Mammary epithelial cell (primary cell): ENCODE measurements around the gene LAT.

Source experiments
- EZH2 ChIP-seq: IDR thresholded peaks from 2 replicates; pipeline ENCODE4 v1.6.1; 2012; ENCODE audit warnings: low read length, inconsistent platforms, borderline replicate concordance
- TF ChIP-seq, protein P1 (sequence below), 2 donors: IDR thresholded peaks in 1 of 2; conservative IDR thresholded peaks in 1 of 2; 2 replicates each; pipeline ENCODE4 v1.5.1; 2011 to 2012; ENCODE audit warnings: inconsistent platforms in 2 of 2, low read length in 2 of 2, mild to moderate bottlenecking in 2 of 2, control low read depth in 1 of 2, low read depth in 1 of 2; ENCODE audit not compliant: insufficient read depth in 1 of 2; ENCODE audit errors: extremely low read depth in 1 of 2

- TF ChIP-seq, protein P1, sequence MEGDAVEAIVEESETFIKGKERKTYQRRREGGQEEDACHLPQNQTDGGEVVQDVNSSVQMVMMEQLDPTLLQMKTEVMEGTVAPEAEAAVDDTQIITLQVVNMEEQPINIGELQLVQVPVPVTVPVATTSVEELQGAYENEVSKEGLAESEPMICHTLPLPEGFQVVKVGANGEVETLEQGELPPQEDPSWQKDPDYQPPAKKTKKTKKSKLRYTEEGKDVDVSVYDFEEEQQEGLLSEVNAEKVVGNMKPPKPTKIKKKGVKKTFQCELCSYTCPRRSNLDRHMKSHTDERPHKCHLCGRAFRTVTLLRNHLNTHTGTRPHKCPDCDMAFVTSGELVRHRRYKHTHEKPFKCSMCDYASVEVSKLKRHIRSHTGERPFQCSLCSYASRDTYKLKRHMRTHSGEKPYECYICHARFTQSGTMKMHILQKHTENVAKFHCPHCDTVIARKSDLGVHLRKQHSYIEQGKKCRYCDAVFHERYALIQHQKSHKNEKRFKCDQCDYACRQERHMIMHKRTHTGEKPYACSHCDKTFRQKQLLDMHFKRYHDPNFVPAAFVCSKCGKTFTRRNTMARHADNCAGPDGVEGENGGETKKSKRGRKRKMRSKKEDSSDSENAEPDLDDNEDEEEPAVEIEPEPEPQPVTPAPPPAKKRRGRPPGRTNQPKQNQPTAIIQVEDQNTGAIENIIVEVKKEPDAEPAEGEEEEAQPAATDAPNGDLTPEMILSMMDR (conservative IDR thresholded peaks at IDR 0.05 in 1 of 2, IDR thresholded peaks at IDR 0.05 in 1 of 2; ENCODE audit: extremely low read depth in 1 of 2, insufficient read depth in 1 of 2, low read depth in 1 of 2, low read length in 2 of 2), result no peak
- TF ChIP-seq EZH2, result no peak
Measured at GRCh38 chr16:28985211-28986041, 574 bp downstream of the LAT start.
